SK-N-SH (cell line): ENCODE data around the gene FGD6.

Source experiments
- CTCF ChIP-seq: fragments of 200-600 bp; sonication (generic); IDR thresholded peaks from 2 replicates; pipeline ENCODE4 v1.6.1; 2017; ENCODE audit warnings: antibody characterized with exemption, mild to moderate bottlenecking, moderate library complexity
- EP300 ChIP-seq, 2 experiments: IDR thresholded peaks; 2 replicates each; pipeline versions ENCODE4 v1.4.0 to v1.6.1; 2012; ENCODE audit warnings: borderline replicate concordance in 1 of 2, low read depth in 1 of 2, low read length in 1 of 2
- FOSL2 ChIP-seq: IDR thresholded peaks from 2 replicates; pipeline ENCODE4 v1.4.0; 2012; ENCODE audit warnings: low read depth, mild to moderate bottlenecking, moderate library complexity, borderline replicate concordance
- FOXM1 ChIP-seq: IDR thresholded peaks from 2 replicates; pipeline ENCODE4 v1.4.0; 2012; ENCODE audit warnings: low read depth, mild to moderate bottlenecking
- IRF3 ChIP-seq: fragments of 150-350 bp; IDR thresholded peaks from 2 replicates; pipeline ENCODE4 v1.6.1; 2016; ENCODE audit warnings: mild to moderate bottlenecking, low read depth, low read length
- MAX ChIP-seq: IDR thresholded peaks from 2 replicates; pipeline ENCODE4 v1.4.0; 2012; ENCODE audit warnings: low read depth
- MXI1 ChIP-seq: IDR thresholded peaks from 2 replicates; pipeline ENCODE4 v1.6.1; 2012; ENCODE audit warnings: mild to moderate bottlenecking, low read depth, low read length, improper control_type of control experiment
- PBX3 ChIP-seq: IDR thresholded peaks from 2 replicates; pipeline ENCODE4; 2012
- RXRA ChIP-seq: IDR thresholded peaks from 2 replicates; pipeline ENCODE4 v1.4.0; 2012; ENCODE audit warnings: low read depth, mild to moderate bottlenecking, borderline replicate concordance
- SIN3A ChIP-seq: IDR thresholded peaks from 2 replicates; pipeline ENCODE4 v1.6.1; 2012; ENCODE audit warnings: low read depth, mild to moderate bottlenecking, low read length, moderate library complexity, borderline replicate concordance
- SMC3 ChIP-seq: IDR thresholded peaks from 2 replicates; pipeline ENCODE4 v1.6.1; 2012; ENCODE audit warnings: low read depth, low read length, improper control_type of control experiment
- TAF1 ChIP-seq: IDR thresholded peaks from 2 replicates; pipeline ENCODE4 v1.6.1; 2012; ENCODE audit warnings: low read depth, mild to moderate bottlenecking, low read length, moderate library complexity, borderline replicate concordance
- USF2 ChIP-seq: fragments of 150-350 bp; IDR thresholded peaks from 2 replicates; pipeline ENCODE4 v1.6.1; 2017; ENCODE audit warnings: antibody characterized with exemption, low read length, low read depth, borderline replicate concordance
- YY1 ChIP-seq: IDR thresholded peaks from 2 replicates; pipeline ENCODE4 v1.4.0; 2012; ENCODE audit warnings: low read depth, mild to moderate bottlenecking

GRCh38 chr12:95151821-95152220, 65.4 kb downstream of the FGD6 start:
- TF ChIP-seq CTCF = no peak
- no peak for TF ChIP-seq SMC3
- TF ChIP-seq FOXM1 = no peak
- no peak for TF ChIP-seq EP300 (IDR thresholded peaks at IDR 0.05; ENCODE audit: borderline replicate concordance in 1 of 2, low read depth in 1 of 2, low read length in 1 of 2)
- no peak for TF ChIP-seq SIN3A
- TF ChIP-seq YY1 = no peak
- TF ChIP-seq FOSL2 = no peak
- TF ChIP-seq RXRA = no peak
- TF ChIP-seq PBX3 = no peak
- TF ChIP-seq MAX = no peak
- TF ChIP-seq USF2 = no peak
- TF ChIP-seq MXI1 = no peak
- TF ChIP-seq TAF1 = no peak
- no peak for TF ChIP-seq IRF3
